Measurements from ENCODE around the gene TBC1D20.
A peak's percentile ranks its signal among the peaks of the same experiment; 100 is the strongest.

TBC1D20 gene

GRCh38 chr20:419556-420165 lies 42.7 kb downstream of the TBC1D20 start:
- no peak for DNase-seq (ENCODE audit: low read depth in 2 of 2)

DNA sequence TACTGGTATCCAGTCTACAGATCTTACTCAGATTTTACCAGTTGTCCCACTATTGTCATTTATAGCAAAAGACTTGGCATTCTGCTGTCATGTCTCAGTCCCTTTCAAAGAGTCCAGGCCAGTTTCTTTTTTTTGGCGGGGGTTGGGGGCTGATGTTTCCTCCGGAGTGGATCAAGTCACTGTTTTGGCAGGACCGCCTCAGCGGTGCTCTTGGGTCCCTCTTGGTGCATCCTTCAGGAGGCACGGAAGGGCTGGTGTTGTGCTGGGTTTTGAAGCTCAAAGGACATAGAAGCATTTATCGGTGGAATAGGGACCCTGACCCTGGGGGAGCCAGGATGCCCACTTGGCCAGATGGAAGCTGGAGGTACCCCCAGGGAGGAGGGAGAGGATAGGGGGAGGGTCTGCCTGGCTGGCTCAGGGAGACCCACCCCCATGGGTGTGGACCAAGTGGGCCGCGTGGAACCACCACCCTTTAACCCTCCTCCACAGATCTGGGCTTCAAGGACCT lies 43.4 kb downstream of the TBC1D20 start:
- DNase-seq (ENCODE audit: low read depth in 2 of 2): no peak

DNA sequence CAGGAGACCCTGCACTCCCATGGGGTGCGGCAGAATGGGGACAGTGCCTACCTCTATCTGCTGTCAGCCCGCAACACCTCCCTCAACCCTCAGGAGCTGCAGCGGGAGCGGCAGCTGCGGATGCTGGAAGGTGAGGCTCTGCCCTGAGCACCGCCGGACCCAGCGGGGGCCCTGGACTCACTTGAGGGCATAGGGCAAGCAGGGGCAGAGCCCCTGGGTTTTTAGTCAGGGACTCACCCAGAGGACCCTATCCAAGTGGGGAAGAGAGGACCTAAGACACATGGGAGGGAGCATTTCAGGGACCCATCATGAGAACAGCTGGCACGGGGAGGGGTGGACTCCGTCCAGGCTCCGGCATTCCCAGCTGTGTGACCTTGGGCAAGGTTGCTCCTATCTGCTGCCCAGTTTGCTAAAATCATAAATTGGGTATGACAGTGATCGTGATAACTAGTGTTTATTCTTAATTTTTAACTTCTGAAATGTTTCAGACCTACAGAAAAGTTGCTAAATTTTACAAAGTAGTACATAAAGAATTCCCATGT lies 44.5 kb downstream of the TBC1D20 start:
- no peak for DNase-seq (ENCODE audit: low read depth in 2 of 2)

GRCh38 chr20:416950-417800 lies 45.2 kb downstream of the TBC1D20 start:
- no peak for DNase-seq (ENCODE audit: low read depth in 2 of 2)

DNA sequence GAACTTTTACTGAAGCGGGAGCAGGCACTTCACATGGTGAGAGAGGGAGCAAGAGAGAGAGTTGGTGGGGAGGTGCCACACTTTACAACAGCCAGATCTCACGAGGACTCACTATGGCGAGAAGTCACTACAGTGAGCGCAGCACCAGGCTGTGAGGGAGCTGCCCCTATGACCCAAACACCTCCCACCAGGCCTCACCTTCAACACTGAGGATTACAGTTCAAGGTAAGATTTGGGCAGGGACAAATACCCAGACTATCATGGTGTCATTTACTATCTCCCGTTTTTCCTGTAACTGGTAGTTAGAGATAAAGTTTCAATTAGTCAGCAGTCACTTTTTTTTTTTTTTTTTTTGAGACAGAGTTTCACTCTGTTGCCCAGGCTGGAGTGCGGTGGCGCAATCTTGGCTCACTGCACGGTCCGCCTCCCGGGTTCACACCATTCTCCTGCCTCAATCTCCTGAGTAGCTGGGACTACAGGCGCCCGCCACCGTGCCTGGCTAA lies 46.5 kb downstream of the TBC1D20 start:
- no peak for DNase-seq (ENCODE audit: low read depth in 2 of 2)

DNA sequence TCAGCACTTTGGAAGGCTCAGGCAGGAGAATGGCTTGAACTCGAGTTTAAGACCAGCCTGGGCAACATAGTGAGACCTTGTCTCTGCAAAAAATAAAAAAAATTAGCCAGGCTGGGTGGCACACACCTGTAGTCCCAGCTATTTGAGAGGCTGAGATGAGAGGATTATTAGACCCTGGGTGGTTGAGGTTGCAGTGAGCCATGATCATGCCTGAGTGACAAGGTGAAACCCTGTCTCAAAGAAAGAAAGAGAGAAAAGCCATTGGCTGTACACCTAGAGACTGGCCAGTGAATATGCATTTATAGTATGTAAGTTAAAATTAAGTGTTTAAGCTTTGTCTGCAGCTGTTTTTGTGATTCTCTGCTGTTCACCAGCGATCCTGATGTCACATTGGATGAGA lies 48.2 kb downstream of the TBC1D20 start:
- DNase-seq (ENCODE audit: low read depth in 2 of 2): no peak

DNA sequence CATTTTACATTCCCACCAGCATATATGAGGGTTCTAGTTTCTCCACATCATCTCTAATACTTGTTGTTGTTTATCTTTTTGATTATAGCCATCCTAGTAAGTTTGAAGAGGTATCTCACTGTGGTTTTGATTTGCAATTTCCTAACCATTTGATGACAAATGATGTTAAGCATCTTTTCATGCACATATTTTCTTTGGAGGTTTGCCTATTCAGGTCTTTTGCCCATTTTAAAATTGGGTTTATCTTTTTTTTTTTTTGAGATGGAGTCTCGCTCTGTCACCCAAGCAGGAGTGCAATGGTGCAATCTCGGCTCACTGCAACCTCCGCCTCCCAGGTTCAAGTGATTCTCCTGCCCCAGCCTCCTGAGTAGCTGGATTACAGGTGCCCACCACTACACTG lies 50.3 kb downstream of the TBC1D20 start:
- DNase-seq (ENCODE audit: low read depth in 2 of 2): no peak

DNA sequence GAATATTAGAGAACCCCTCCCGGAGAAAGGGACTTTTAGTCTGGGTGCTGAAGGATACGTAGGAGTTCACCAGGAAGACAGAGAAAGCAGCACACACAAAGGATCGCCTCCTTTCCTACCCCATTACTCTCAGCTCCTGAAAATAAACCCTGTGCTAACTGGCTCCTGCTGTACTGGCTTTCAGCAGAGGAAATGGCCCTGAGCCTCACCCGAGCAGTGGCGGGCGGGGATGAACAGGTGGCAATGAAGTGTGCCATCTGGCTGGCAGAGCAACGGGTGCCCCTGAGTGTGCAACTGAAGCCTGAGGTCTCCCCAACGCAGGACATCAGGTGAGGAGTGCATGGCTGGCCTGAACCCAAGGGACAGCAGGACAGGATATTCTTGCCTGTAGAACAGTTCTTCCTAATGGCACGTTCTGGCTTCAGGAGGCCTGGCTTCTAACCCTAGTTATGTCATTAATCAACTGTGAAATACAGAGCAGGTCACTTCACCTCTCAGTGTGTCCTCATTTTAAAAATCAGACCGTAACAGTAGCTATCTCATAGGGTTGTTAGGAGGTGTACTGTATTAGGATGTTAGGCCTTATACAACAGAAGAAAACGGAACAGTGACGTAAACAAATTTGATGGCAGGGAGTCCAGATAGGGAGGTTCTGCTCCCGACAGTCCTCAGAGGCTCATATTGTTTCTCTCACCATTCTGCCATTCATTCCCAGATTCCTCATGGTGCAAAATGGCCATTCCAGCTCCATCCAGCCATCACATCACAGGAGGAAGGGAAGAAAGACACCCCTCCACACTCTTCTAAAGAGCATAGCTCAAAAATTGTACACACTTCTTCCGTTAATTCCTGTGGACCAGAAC lies 52.4 kb downstream of the TBC1D20 start:
- DNase-seq (ENCODE audit: low read depth in 2 of 2): no peak

- DNase-seq (ENCODE audit: low read depth in 2 of 2): no peak
Measured at GRCh38 chr20:408843-409696, 53.3 kb downstream of the TBC1D20 start.

DNA sequence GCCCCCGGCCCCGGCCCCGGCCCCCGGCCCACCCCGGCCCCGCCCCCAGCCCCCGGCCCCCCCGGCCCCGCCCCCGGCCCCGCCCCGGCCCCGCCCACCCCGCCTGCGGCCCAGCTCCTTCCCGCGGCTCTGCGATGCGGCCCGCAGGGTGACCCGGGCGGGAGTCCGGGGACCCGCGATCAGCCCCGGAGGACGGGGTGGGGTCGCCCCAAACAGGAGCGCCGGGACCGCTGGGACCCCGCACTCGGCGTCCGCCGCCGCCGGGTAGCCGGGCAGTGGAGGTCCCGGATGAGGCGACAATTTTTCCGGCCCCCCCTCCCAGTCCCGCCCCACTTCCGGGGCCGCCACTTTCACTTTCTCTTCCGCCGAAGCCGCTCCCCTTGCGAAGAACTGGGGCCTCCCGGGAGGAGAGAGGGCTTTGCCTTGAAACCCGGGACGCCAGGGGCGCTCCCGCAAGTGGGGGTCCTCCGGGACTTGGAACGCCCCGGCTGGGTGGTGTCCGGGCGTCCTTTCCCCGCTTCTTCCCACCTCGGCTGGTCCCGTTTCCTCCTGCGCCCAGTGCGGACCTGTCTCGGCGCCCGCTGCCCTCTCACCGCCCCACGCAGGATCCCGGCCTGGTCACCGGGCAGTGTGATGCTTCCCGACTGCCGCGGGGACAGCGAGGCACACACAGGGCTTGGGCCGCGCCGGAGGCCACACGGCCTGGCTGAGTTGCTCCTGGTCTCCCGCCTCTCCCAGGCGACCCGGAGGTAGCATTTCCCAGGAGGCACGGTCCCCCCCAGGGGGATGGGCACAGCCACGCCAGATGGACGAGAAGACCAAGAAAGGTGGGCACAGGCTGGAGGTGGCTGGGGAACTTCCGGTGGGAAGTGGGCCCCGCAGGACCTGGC lies 54.1 kb downstream of the TBC1D20 start, which contains the start of gene RBCK1:
RBCK1 (plus strand) TSS at position 347 of the 890 bp plus-strand sequence; CDS start at position 806, 459 bp downstream.
- peak; percentile 79 to 82 for DNase-seq (ENCODE audit: low read depth in 2 of 2)

- DNase-seq (ENCODE audit: low read depth in 2 of 2): peak; percentile 19 to 41
Measured at GRCh38 chr20:407133-407952, 55.0 kb downstream of the TBC1D20 start.

DNA sequence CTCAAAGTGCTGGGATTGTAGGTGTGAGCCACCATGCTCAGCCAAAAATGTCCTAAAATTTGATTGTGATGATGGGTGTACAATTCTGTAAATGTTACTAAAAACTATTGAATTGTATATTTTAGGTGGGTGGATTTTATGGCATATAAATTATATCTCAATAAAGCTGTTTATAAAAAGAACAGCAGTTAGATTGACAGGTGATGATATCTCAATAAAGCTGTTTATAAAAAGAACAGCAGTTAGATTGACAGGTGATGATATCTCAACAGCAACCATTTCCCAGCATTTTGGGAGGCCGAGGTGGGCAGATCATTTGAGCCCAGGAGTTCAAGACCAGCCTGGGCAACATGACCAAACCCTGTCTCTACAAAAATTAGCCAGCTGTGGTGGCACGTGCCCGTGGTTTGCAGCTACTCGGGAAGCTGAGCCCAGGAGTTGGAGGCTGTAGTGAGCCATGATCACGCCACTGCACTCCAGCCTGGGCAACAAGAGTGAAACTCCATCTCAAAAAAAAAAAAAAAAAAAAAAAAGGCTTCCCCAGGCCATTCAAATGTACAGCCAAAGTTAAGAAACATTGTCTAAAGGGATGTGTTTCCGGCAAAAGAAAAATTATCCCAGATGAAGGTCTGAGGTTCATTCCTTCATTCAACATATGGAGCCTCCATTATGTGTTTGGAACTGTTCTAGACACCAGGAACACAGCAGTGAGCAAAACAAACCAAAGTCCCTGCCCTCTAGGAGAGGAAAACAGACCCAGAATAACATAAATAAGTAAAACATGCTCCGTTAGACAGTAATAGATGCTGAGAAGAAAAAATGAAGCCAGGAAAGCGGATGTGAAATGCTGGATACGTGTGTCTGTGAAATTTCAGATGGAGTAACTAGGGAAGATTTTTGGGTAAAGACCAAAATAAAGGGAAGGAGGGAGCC lies 55.9 kb downstream of the TBC1D20 start:
- DNase-seq (ENCODE audit: low read depth in 2 of 2): no peak

DNA sequence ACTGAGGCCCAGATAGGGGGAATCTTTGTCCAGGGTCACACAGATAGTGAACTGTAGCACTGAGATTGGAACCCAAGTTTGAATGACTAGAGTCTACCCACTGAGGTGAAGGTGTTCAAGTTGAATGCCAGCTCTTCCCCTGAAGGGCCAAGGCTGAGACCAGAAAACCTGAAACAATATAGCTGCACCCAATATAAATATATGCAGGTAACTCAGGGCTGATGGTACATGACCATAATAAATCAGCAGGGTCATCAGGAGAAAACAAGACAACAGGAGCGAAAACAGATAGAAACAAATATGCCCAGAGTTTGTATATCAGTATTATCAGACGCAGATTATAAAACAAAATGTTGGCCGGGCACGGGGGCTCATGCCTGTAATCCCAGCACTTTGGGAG lies 58.2 kb downstream of the TBC1D20 start:
- no peak for DNase-seq (ENCODE audit: low read depth in 2 of 2)

GRCh38 chr20:403582-403957 lies 58.8 kb downstream of the TBC1D20 start:
- no peak for DNase-seq (ENCODE audit: low read depth in 2 of 2)

- DNase-seq (ENCODE audit: low read depth in 2 of 2): no peak
Measured at GRCh38 chr20:402898-403581, 59.3 kb downstream of the TBC1D20 start.

DNA sequence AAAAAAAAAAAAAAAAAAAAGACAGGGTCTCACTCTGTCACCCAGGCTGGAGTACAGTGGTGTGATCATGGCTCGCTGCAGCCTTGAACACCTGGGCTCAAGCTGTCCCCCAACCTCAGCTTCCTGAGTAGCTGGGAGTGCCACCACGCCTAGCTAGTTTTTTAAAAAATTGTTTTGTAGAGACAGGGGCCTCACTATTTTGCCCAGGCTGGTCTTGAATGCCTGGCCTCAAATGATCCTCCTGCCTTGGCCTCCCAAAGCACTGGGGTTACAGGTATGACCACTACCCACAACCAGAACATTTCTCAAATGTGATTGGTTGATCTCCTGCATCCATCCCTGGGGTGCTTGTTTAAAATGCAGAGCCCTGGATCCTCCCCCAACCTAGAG lies 59.8 kb downstream of the TBC1D20 start:
- DNase-seq (ENCODE audit: low read depth in 2 of 2): no peak
